Mucosa of gallbladder (tissue), 1 donor: ENCODE results near the gene SPC24. TPM values are rescaled to one million over a fixed set of nuclear protein-coding genes. Genes with fewer than 3 reads are reported as not detected.
"Not testable (repeated sequence)": the region's sequence is repeated elsewhere in the genome, so short reads cannot be mapped to it uniquely, and the experiment has no call there.

Source experiments
- DNase-seq: peaks from one replicate; pipeline ENCODE4 v3.0.0-alpha.2; 2020; ENCODE audit warnings: low spot score
- total RNA-seq: library from RNA; stranded (reverse); gene quantifications from one replicate; pipeline ENCODE4 v1.2.1, GENCODE V29; 2021
- donor health status: DM: no; HTN: no; CAD: no.

Gene SPC24
- total RNA-seq, 1 donor from 2014 or later, result 2.1 TPM

- DNase-seq, result no peak
These were observed 36.4 kb upstream of the SPC24 start for GRCh38 chr19:11191934-11192333.

GRCh38 chr19:11191273-11191755 is 35.7 kb upstream of the SPC24 start:
- DNase-seq, result no peak

GRCh38 chr19:11190501-11190900 is 34.9 kb upstream of the SPC24 start:
- no peak for DNase-seq

GRCh38 chr19:11187441-11187840 is 31.9 kb upstream of the SPC24 start:
- no peak for DNase-seq

- no peak for DNase-seq
These were observed 27.4 kb upstream of the SPC24 start for GRCh38 chr19:11182994-11183393.

GRCh38 chr19:11181488-11181887 is 25.9 kb upstream of the SPC24 start:
- no peak for DNase-seq

GRCh38 chr19:11180975-11181374 is 25.4 kb upstream of the SPC24 start:
- not testable (repeated sequence) for DNase-seq

- no peak for DNase-seq
These were observed 24.8 kb upstream of the SPC24 start for GRCh38 chr19:11180346-11180745.

- DNase-seq, result no peak
These were observed 24.2 kb upstream of the SPC24 start for GRCh38 chr19:11179716-11180297.

- not testable (repeated sequence) for DNase-seq
These were observed 23.5 kb upstream of the SPC24 start for GRCh38 chr19:11179145-11179465.

- no peak for DNase-seq
These were observed 22.0 kb upstream of the SPC24 start for GRCh38 chr19:11177592-11177991.

- DNase-seq, result no peak
These were observed 21.0 kb upstream of the SPC24 start for GRCh38 chr19:11176466-11177193.

GRCh38 chr19:11175920-11176319 is 20.3 kb upstream of the SPC24 start:
- DNase-seq, result no peak

GRCh38 chr19:11174336-11174735 is 18.8 kb upstream of the SPC24 start:
- DNase-seq, result no peak

GRCh38 chr19:11173516-11174155 is 18.1 kb upstream of the SPC24 start:
- DNase-seq, result no peak

GRCh38 chr19:11172576-11172975 is 17.0 kb upstream of the SPC24 start:
- no peak for DNase-seq

GRCh38 chr19:11171144-11171543 is 15.6 kb upstream of the SPC24 start:
- no peak for DNase-seq

- no peak for DNase-seq
These were observed 14.5 kb upstream of the SPC24 start for GRCh38 chr19:11169896-11170678.

- DNase-seq, result no peak
These were observed 13.0 kb upstream of the SPC24 start for GRCh38 chr19:11168568-11168967.

GRCh38 chr19:11166281-11167142 is 10.9 kb upstream of the SPC24 start:
- no peak for DNase-seq

- DNase-seq, result no peak
These were observed 10.0 kb upstream of the SPC24 start for GRCh38 chr19:11165486-11166030.
